ENCODE results near the gene ANXA8.
"Not testable (repeated sequence)": the region's sequence is repeated elsewhere in the genome, so short reads cannot be mapped to it uniquely, and the experiment has no call there.

DNA sequence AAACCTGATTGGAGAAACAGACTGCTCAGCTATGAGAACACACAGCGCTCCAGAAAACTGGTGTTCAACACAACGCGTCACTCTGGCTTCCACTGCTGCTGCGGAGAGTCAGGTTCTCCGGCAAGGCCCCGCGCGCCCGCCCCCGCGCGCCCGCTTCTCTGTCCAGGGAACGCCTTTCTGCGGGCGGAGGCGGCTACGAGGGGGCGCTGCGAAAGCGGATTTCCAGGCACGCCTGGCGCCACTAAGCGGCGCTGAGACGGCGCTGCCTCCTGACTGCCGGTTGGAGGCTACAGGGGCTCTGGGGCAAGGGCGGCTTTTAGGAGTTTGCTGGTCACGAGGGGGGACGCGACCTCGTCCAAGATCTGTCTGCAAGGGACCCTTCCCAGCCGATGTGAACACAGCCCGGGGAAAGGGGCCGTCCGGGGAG is 22.6 kb downstream of the ANXA8 start:
- not testable (repeated sequence) for TF ChIP-seq POLR2AphosphoS5, POLR2A (IDR thresholded peaks at IDR 0.05)
- TF ChIP-seq, protein P1, sequence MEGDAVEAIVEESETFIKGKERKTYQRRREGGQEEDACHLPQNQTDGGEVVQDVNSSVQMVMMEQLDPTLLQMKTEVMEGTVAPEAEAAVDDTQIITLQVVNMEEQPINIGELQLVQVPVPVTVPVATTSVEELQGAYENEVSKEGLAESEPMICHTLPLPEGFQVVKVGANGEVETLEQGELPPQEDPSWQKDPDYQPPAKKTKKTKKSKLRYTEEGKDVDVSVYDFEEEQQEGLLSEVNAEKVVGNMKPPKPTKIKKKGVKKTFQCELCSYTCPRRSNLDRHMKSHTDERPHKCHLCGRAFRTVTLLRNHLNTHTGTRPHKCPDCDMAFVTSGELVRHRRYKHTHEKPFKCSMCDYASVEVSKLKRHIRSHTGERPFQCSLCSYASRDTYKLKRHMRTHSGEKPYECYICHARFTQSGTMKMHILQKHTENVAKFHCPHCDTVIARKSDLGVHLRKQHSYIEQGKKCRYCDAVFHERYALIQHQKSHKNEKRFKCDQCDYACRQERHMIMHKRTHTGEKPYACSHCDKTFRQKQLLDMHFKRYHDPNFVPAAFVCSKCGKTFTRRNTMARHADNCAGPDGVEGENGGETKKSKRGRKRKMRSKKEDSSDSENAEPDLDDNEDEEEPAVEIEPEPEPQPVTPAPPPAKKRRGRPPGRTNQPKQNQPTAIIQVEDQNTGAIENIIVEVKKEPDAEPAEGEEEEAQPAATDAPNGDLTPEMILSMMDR (IDR thresholded peaks at IDR 0.05): not testable (repeated sequence)

Measured in upper lobe of left lung (tissue), 4 donors.